ENCODE results near the gene KIAA0825. TPM values are rescaled to one million over a fixed set of nuclear protein-coding genes. Genes with fewer than 3 reads are reported as not detected.

KIAA0825 gene
- total RNA-seq, 1 donor from 2014 or later, result 0.99 TPM

Other genes with a start within 250 kb of the KIAA0825 start
- gene SLF1, start 65 bp upstream of the KIAA0825 start, total RNA-seq, result 8.7 and 14.2 TPM in 2 replicates